Large intestine (tissue), 3 donors: Measurements from ENCODE around the gene IKZF2. TPM values are rescaled to one million over a fixed set of nuclear protein-coding genes. Genes with fewer than 3 reads are reported as not detected.

ENCODE experiments used
- DNase-seq, 2 donors: peaks; one replicate each; pipeline versions ENCODE4 v3.0.0 to v3.0.0-alpha.2; 2013
- H3K27ac ChIP-seq: one replicate; pipeline ENCODE4 v1.5.1; 2013; ENCODE audit warnings: low read length
- H3K27me3 ChIP-seq: 2 replicates; pipeline ENCODE4 v1.6.1; 2013; ENCODE audit warnings: low read length; ENCODE audit not compliant: control insufficient read depth, insufficient read depth
- H3K36me3 ChIP-seq: 2 replicates; pipeline ENCODE4 v1.6.1; 2013; ENCODE audit warnings: low read length; ENCODE audit not compliant: control insufficient read depth, insufficient read depth
- H3K4me1 ChIP-seq: one replicate; pipeline ENCODE4 v1.6.1; 2013; ENCODE audit warnings: low read length; ENCODE audit not compliant: control insufficient read depth, insufficient read depth
- H3K4me3 ChIP-seq: one replicate; pipeline ENCODE4 v1.5.1; 2013; ENCODE audit warnings: low read length
- H3K9me3 ChIP-seq: one replicate; pipeline ENCODE4 v1.6.1; 2013; ENCODE audit warnings: mild to moderate bottlenecking, low read depth, low read length, moderate library complexity; ENCODE audit not compliant: control insufficient read depth
- WGBS: methylation state at CpG from one replicate; pipeline ENCODE4 v1.1.5; 2013; ENCODE audit warnings: low lambda C conversion rate; ENCODE audit not compliant: insufficient coverage; 5-methylcytosine and 5-hydroxymethylcytosine counted together
- polyA plus RNA-seq: library from polyadenylated mRNA; unstranded; fragments of 120-200 nt; gene quantifications from one replicate; pipeline ENCODE4 v1.2.1, GENCODE V29; 2013

Gene IKZF2
- polyA plus RNA-seq, 1 donor = 3.2 TPM

- Histone ChIP-seq H3K36me3 (no peaks in the 10 kb centered on the region), H3K27me3 (no peaks in the 10 kb centered on the region), H3K4me3 (no peak overlapping the region), H3K9me3 (no peaks in the 10 kb centered on the region), H3K4me1 (no peaks in the 10 kb centered on the region), H3K27ac (no peak overlapping the region)
- no CpG with 5 or more reads among the region's 2 CpGs for WGBS
- DNase-seq = no peak
Measured at GRCh38 chr2:212998626-212999359, 152.6 kb downstream of the IKZF2 start.

DNA sequence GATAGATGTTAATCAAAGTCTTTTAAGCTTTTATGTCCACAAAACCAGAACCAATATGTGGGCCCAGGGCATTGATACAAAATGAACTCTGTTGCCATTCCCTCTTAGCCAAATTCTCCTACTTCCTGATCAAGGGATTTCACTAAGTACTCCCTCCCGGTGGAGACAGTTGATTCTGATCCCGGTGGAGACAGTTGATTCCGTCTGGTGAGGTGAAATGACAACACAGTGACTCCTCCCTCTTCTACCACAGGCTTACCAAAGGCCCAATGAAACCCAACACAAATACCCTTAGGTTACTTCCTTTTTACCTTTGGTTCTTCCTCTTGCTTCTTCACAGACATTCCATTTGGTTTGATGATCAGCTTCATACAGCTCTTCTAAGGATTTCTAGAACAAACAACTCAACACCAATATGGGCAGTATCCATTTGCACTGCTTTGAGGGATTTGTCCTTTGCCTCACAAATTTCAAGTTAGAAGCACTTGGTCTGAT lies 153.8 kb downstream of the IKZF2 start:
- 59% methylated on average over 3 of the region's 3 CpGs for WGBS
- no peak overlapping the region for H3K27ac ChIP-seq
- H3K36me3 ChIP-seq = no peaks in the 10 kb centered on the region
- no peaks in the 10 kb centered on the region for H3K27me3 ChIP-seq
- DNase-seq = no peak
- no peak overlapping the region for H3K4me3 ChIP-seq
- no peaks in the 10 kb centered on the region for H3K4me1 ChIP-seq
- no peaks in the 10 kb centered on the region for H3K9me3 ChIP-seq

DNA sequence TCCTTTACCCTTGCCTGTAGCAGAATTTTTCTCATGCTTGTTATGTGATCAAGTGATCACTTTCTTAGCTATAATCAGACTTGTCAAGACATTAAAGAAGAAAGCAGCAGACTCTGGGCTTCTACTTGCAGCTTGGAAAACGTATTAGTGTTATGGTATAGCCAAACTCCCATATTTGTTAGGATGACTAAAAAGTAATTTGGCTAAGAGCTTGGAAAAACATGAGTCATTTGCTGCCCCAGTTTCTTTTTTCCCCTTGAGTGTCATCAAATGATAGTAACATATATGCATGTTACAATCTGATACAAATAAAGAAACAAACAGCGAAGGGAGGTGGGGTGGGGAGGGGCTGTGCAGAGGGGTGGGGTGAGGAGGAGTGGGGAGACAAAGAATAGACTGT lies 155.5 kb downstream of the IKZF2 start:
- no peak overlapping the region for H3K4me3 ChIP-seq
- WGBS = no CpG with 5 or more reads among the region's 2 CpGs
- DNase-seq = no peak

GRCh38 chr2:212994976-212995375 lies 156.4 kb downstream of the IKZF2 start:
- no peaks in the 10 kb centered on the region for H3K4me1 ChIP-seq
- H3K36me3 ChIP-seq = no peaks in the 10 kb centered on the region
- H3K27ac ChIP-seq = no peak overlapping the region
- DNase-seq = no peak
- no peaks in the 10 kb centered on the region for H3K27me3 ChIP-seq
- H3K4me3 ChIP-seq = no peak overlapping the region
- H3K9me3 ChIP-seq = no peaks in the 10 kb centered on the region

More for the DNA sequence above, 155.5 kb downstream of the IKZF2 start:
- no peaks in the 10 kb centered on the region for H3K9me3 ChIP-seq
- H3K27me3 ChIP-seq = no peaks in the 10 kb centered on the region
- H3K27ac ChIP-seq = no peak overlapping the region
- no peaks in the 10 kb centered on the region for H3K4me1 ChIP-seq
- no peaks in the 10 kb centered on the region for H3K36me3 ChIP-seq

GRCh38 chr2:212991120-212991519 lies 160.3 kb downstream of the IKZF2 start:
- Histone ChIP-seq H3K27ac (no peak overlapping the region), H3K4me3 (no peak overlapping the region), H3K27me3 (no peaks in the 10 kb centered on the region), H3K36me3 (no peaks in the 10 kb centered on the region), H3K4me1 (no peaks in the 10 kb centered on the region), H3K9me3 (no peaks in the 10 kb centered on the region)
- WGBS = 100% methylated on average over 1 of the region's 1 CpG
- DNase-seq = no peak

- Histone ChIP-seq H3K27ac (no peak overlapping the region), H3K4me1 (no peaks in the 10 kb centered on the region), H3K9me3 (no peaks in the 10 kb centered on the region), H3K4me3 (no peak overlapping the region), H3K27me3 (no peaks in the 10 kb centered on the region), H3K36me3 (no peaks in the 10 kb centered on the region)
- no peak for DNase-seq
- WGBS = no CpG with 5 or more reads among the region's 1 CpG
Measured at GRCh38 chr2:212990697-212991096, 160.7 kb downstream of the IKZF2 start.

DNA sequence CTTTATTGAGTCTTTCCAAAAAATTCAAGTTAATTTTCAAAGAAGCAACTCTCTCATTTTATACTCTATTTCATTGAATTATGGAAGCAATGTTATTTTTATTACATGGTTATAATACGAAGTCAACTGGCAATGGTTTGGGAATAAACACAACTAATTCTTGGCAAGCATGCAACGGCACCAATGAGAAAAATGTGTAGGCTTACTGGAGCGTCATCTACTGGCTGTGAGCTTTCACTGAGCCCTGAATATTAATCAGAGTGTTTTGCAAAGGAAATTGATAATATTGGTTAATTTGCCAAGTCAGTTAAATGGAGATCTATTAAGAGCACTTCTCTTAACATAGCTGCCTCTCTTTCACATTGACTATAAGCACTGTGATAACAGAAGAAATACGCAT lies 163.9 kb downstream of the IKZF2 start:
- no peaks in the 10 kb centered on the region for H3K9me3 ChIP-seq
- H3K4me1 ChIP-seq = no peaks in the 10 kb centered on the region
- no peak overlapping the region for H3K27ac ChIP-seq
- no peaks in the 10 kb centered on the region for H3K27me3 ChIP-seq
- no peak for DNase-seq
- H3K4me3 ChIP-seq = no peak overlapping the region
- no peaks in the 10 kb centered on the region for H3K36me3 ChIP-seq
- WGBS = 100% methylated on average over 1 of the region's 4 CpGs

DNA sequence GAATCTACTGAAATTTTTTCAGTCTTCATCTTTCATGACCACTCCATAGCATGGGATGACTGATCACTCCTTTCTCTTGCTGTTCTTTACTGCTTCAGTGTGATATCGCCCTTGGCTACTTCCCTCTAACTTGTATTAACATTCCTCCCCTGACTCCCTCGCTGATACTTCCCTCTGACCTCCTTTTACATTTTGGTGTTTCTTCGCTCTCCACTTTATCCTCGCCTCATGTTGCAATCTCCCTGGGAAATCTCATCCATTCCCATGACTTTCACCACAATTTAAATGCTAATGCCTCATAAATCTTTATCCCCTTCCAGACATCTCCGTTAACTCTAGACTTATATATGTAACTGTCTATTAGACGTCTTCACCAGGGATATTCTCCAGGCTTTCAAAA lies 167.3 kb downstream of the IKZF2 start:
- Histone ChIP-seq H3K27ac (no peak overlapping the region), H3K36me3 (no peaks in the 10 kb centered on the region), H3K4me3 (no peak overlapping the region), H3K9me3 (no peaks in the 10 kb centered on the region), H3K27me3 (no peaks in the 10 kb centered on the region), H3K4me1 (peaks cover 4% of the 10 kb centered on the region)
- WGBS = 83% methylated on average over 4 of the region's 6 CpGs
- no peak for DNase-seq

- no peaks in the 10 kb centered on the region for H3K36me3 ChIP-seq
- no peak for DNase-seq
- no peak overlapping the region for H3K4me3 ChIP-seq
- no peaks in the 10 kb centered on the region for H3K27me3 ChIP-seq
- no CpG with 5 or more reads among the region's 1 CpG for WGBS
- H3K4me1 ChIP-seq = peaks cover 4% of the 10 kb centered on the region
- no peak overlapping the region for H3K27ac ChIP-seq
- no peaks in the 10 kb centered on the region for H3K9me3 ChIP-seq
Measured at GRCh38 chr2:212979799-212980198, 171.6 kb downstream of the IKZF2 start.

GRCh38 chr2:212979046-212979612 lies 172.3 kb downstream of the IKZF2 start:
- H3K36me3 ChIP-seq = no peaks in the 10 kb centered on the region
- H3K4me3 ChIP-seq = no peak overlapping the region
- no peaks in the 10 kb centered on the region for H3K27me3 ChIP-seq
- no CpG with 5 or more reads among the region's 2 CpGs for WGBS
- peaks cover 4% of the 10 kb centered on the region for H3K4me1 ChIP-seq
- peak in 1 of 2 donors; percentile 11 for DNase-seq
- no peaks in the 10 kb centered on the region for H3K9me3 ChIP-seq
- H3K27ac ChIP-seq = no peak overlapping the region

GRCh38 chr2:212977152-212977551 lies 174.3 kb downstream of the IKZF2 start:
- DNase-seq = no peak
- WGBS = 100% methylated on average over 1 of the region's 2 CpGs
- Histone ChIP-seq H3K27me3 (no peaks in the 10 kb centered on the region), H3K4me3 (no peak overlapping the region), H3K27ac (no peak overlapping the region), H3K4me1 (peaks cover 4% of the 10 kb centered on the region), H3K36me3 (no peaks in the 10 kb centered on the region), H3K9me3 (no peaks in the 10 kb centered on the region)
